A673 (cell line): Measurements from ENCODE around the gene BCR. TPM values are rescaled to one million over a fixed set of nuclear protein-coding genes. Genes with fewer than 3 reads are reported as not detected.
A peak's percentile ranks its signal among the peaks of the same experiment; 100 is the strongest.

Source experiments
- BruUV-seq: library from RNA; stranded (reverse); fragments of 400-500 nt; replicated peaks from 2 replicates; lab custom pipeline; 2021; lab: Mats Ljungman, UMichigan
- CTCF ChIA-PET: fragments of 300-600 bp; sonication (Branson Sonifier 250); formaldehyde crosslinking; loops from one replicate; lab custom pipeline; 2022; ENCODE audit warnings: antibody characterized with exemption; lab: Charles Lee
- POLR2A ChIA-PET: fragments of 300-600 bp; sonication (Branson Sonifier 250); formaldehyde crosslinking; loops from one replicate; lab custom pipeline; 2022; ENCODE audit warnings: antibody characterized with exemption; ENCODE audit not compliant: low non-redundant PET; lab: Charles Lee
- DNase-seq: peaks from one replicate; pipeline ENCODE4 v3.0.0-alpha.2; 2015; ENCODE audit warnings: low spot score
- H3K27ac ChIP-seq: fragments of 200-600 bp; sonication (generic); 2 replicates; pipeline ENCODE4 v1.5.1; 2016; ENCODE audit warnings: mixed run types, low read depth, mild to moderate bottlenecking, mixed read lengths, antibody characterized with exemption, low read length; ENCODE audit not compliant: poor library complexity, severe bottlenecking
- H3K27me3 ChIP-seq: fragments of 200-600 bp; sonication (generic); replicated peaks from 2 replicates; pipeline ENCODE4 v1.6.1; 2017; ENCODE audit warnings: mixed run types, low read depth, mild to moderate bottlenecking, mixed read lengths, antibody characterized with exemption, low read length; ENCODE audit not compliant: insufficient read depth, poor library complexity
- H3K36me3 ChIP-seq: fragments of 200-600 bp; sonication (generic); 2 replicates; pipeline ENCODE4 v1.6.1; 2016; ENCODE audit warnings: mixed run types, mild to moderate bottlenecking, mixed read lengths, antibody characterized with exemption, low read length; ENCODE audit not compliant: insufficient read depth, poor library complexity, severe bottlenecking
- H3K4me1 ChIP-seq: fragments of 200-600 bp; sonication (generic); 2 replicates; pipeline ENCODE4 v1.6.1; 2017; ENCODE audit warnings: mixed run types, mild to moderate bottlenecking, mixed read lengths, antibody characterized with exemption, low read length; ENCODE audit not compliant: insufficient read depth, poor library complexity, severe bottlenecking
- H3K4me3 ChIP-seq: fragments of 200-600 bp; sonication (generic); 2 replicates; pipeline ENCODE4 v1.5.1; 2016; ENCODE audit warnings: low read depth, mixed run types, mild to moderate bottlenecking, mixed read lengths, low read length; ENCODE audit not compliant: poor library complexity, severe bottlenecking
- H3K9me3 ChIP-seq: fragments of 200-600 bp; sonication (generic); 2 replicates; pipeline ENCODE4 v1.6.1; 2016; ENCODE audit warnings: mixed run types, low read depth, mild to moderate bottlenecking, mixed read lengths, antibody characterized with exemption, low read length; ENCODE audit not compliant: poor library complexity, severe bottlenecking
- EZH2 ChIP-seq: fragments of 200-600 bp; sonication (generic); IDR thresholded peaks from 2 replicates; pipeline ENCODE4 v1.6.1; 2017; ENCODE audit warnings: borderline replicate concordance, low read depth, mild to moderate bottlenecking, mixed read lengths, antibody characterized with exemption, low read length; ENCODE audit not compliant: poor library complexity, severe bottlenecking
- intact Hi-C: fragments of 100-400 bp; cut with micrococcal nuclease; formaldehyde crosslinking; loops from one replicate; pipeline ENCODE4 v1.10.0; 2022; ENCODE audit not compliant: unreplicated experiment
- total RNA-seq: library from RNA; stranded (reverse); gene quantifications from 2 replicates; pipeline ENCODE4 v1.2.3, GENCODE V29; 2021
- TF ChIP-seq, protein P1 (sequence below): fragments of 300-800, 200-600 bp; sonication (generic); conservative IDR thresholded peaks from 2 replicates; pipeline ENCODE4 v1.5.1; 2017; ENCODE audit warnings: low read depth, mild to moderate bottlenecking, antibody characterized with exemption, low read length, moderate library complexity, mixed read lengths

Gene BCR
- total RNA-seq, 1 experiment from 2014 or later: 63.1 TPM

DNA sequence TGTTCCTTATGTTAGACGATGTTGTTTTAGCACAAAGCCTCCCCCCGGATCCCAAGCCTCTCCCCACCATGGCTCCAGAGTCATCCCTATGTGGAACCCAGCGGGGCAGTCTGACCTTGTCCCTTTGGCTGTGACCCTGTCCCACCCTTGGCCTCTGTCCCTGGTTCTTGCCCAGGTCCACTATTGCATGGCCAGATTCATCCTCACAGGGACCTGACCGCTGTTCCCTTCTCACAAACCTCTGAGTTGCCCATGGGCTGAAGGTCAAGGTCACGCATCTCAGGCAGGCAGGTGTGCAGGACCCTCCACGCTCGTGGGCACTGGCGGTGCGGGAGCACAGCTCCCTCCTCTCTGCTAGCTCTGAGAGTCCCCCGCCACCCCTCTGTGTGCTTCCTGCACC, 39.0 kb downstream of the BCR start:
- Histone ChIP-seq H3K27ac (no peak overlapping the region), H3K4me3 (no peak overlapping the region), H3K27me3 (no peaks in the 10 kb centered on the region), H3K9me3 (no peaks in the 10 kb centered on the region), H3K4me1 (peaks cover 45% of the 10 kb centered on the region), H3K36me3 (no peaks in the 10 kb centered on the region)
- BruUV-seq: no TSS peak
- intact Hi-C loops: no loop called here
- CTCF ChIA-PET: interaction anchor here (0.6 kb wide), 1 partner anchor 71 kb away, joined by 3 read pairs; no protein-coding TSS in a partner anchor
- POLR2A ChIA-PET: no interaction called here
- no peak for DNase-seq
- TF ChIP-seq EZH2: no peak
- TF ChIP-seq, protein P1, sequence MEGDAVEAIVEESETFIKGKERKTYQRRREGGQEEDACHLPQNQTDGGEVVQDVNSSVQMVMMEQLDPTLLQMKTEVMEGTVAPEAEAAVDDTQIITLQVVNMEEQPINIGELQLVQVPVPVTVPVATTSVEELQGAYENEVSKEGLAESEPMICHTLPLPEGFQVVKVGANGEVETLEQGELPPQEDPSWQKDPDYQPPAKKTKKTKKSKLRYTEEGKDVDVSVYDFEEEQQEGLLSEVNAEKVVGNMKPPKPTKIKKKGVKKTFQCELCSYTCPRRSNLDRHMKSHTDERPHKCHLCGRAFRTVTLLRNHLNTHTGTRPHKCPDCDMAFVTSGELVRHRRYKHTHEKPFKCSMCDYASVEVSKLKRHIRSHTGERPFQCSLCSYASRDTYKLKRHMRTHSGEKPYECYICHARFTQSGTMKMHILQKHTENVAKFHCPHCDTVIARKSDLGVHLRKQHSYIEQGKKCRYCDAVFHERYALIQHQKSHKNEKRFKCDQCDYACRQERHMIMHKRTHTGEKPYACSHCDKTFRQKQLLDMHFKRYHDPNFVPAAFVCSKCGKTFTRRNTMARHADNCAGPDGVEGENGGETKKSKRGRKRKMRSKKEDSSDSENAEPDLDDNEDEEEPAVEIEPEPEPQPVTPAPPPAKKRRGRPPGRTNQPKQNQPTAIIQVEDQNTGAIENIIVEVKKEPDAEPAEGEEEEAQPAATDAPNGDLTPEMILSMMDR: no peak

DNA sequence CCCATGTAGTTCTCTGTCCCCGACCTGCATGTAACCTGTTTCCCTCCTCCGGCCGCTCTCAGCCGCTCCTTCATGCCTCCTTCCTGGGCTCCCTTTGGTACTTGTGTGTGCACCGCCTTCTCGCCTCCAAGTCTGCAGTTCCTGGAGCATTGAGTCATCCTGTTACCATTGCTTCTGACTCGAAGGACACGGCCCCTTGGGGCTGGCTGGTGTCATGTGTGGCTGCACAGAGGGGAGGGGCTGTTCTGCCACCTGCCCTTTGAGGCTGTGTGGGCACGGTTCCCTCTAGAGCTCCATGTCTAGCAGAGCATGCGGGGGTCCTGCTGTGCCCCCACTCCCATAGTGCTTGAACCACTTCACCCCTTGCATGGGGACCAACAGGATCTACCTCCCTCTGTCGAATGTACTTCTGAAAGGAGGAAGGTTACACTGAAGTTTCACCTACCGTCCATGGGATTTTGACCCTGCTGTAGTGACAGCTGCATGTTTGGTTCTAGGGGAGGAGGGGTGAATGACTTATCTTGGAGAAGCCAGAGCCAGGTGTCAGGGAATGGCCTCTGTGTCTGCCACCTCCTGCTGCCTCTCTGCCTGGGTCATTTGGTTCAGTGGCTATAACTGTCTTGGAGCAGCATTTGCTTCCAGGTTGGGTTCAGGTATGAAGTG, 39.6 kb downstream of the BCR start:
- peak; percentile 43 for DNase-seq
- Histone ChIP-seq H3K27ac (peak overlapping the region; percentile 33), H3K36me3 (no peaks in the 10 kb centered on the region), H3K4me3 (no peak overlapping the region), H3K4me1 (peaks cover 48% of the 10 kb centered on the region), H3K27me3 (no peaks in the 10 kb centered on the region), H3K9me3 (no peaks in the 10 kb centered on the region)
- no TSS peak for BruUV-seq
- ChIA-PET CTCF (no interaction called here), POLR2A (no interaction called here)
- intact Hi-C loops: no loop called here
- TF ChIP-seq, protein P1: no peak
- TF ChIP-seq EZH2: no peak

DNA sequence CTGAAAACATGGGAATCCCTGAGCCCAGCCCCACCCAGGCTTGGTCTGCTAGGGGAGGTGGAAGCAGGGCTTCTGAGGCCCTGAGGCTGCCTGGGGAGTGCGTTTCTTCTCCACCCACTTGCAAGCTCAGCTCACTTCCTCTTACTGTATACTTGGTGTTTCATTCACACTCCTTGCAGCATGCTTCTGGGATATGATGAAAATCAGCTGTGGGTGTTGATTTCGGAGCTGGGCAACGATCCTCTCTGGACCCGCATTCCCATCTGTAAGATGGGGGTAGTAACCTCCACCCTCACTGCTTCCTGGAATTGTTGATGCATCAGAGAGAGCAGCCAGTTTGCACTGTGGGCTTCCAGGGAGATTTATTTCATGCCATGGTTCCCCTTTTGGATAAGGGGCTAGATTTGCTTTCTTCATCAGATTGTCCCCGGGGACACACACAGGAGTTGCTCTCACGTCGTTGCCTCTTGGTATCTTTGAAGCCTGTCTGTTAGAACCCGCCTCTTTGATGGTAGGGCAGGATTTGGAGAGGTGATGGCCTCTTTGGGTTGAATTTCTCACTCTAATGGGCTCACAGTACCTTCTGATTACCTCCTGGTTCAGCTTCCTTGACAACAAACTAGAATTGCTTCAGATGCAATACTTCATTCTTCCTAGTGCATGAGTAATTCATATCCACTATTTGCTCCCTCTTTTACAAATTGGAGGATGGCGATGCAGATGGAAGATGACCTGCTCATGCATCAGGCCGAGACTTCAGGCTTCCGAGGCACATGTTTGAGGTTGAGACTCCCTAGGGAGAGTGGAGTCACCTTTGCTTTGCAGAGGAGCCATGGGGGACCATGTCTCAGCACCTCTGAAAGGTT, 40.4 kb downstream of the BCR start:
- intact Hi-C loops: no loop called here
- TF ChIP-seq, protein P1: no peak
- TF ChIP-seq EZH2: no peak
- H3K27me3 ChIP-seq: no peaks in the 10 kb centered on the region
- no peaks in the 10 kb centered on the region for H3K9me3 ChIP-seq
- CTCF ChIA-PET: no interaction called here
- BruUV-seq: no TSS peak
- POLR2A ChIA-PET: no interaction called here
- H3K4me3 ChIP-seq: no peak overlapping the region
- DNase-seq: no peak
- no peaks in the 10 kb centered on the region for H3K36me3 ChIP-seq
- peak overlapping the region; percentile 33 for H3K27ac ChIP-seq
- H3K4me1 ChIP-seq: peaks cover 51% of the 10 kb centered on the region
